GM18511 (cell line): ENCODE results near the gene NEGR1.

ENCODE experiments used
- ATAC-seq: cut with Tn5 transposase; IDR thresholded peaks from one replicate; pipeline ENCODE4 v1.9.1; 2021; ENCODE audit warnings: mild to moderate bottlenecking, moderate library complexity; ENCODE audit not compliant: unreplicated experiment

The NEGR1 gene

DNA sequence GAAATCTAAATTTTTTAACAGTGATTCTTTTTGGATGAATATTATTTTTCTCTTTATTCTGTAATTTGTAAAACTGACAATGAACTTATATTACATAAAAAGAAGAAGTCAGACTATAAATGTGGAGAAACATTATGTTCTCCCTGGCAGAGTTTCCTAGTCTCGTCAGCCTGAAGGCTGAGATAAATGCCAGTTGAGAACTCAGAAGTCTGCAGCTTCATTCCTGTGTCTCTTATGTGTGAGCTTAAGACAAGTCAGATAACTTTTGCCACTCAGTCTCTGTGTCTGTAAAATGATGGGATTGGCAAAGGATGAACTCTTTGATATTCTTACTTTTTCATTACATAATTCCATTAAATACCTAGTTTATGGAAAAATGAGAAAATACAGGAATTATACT is 632.7 kb downstream of the NEGR1 start:
- no peak for ATAC-seq

GRCh38 chr1:71647513-71648300 is 634.6 kb downstream of the NEGR1 start:
- ATAC-seq = no peak

DNA sequence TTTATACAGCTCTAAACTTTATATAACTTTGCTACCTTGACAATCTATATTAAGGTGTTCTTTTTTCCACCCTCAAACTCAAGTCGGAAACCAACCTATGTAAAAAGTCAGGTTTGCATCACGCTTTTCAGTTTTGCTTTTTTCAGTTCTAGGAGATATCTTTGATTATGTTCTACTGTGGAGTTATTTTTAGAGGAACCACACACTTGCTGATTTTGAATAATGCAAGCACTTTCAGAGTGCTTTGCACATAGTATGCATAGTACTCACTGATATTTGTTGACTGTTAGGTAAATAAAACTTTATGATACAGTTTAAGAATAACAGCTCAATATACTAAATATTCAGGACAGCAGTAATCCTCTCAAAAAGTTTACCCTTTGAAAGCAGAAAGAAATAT is 637.3 kb downstream of the NEGR1 start:
- ATAC-seq = no peak

DNA sequence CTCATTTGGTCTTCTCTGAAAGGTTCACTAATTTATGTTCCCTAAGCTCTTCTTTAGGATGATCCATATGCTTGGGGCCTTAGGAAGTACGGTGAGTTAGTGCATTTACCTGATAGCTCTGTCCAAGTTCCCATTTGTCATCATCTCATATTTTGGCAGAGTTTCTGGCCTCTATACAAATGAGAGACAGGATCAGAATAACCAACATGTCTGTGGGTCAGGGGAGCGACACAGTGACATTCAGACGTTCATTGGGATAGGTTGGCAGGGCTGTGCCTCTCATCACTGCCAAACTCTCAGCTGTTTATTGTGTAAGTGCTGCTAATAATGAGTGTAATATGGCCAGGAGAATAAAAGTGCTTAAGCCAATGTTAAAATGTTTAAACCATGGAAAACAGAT is 640.4 kb downstream of the NEGR1 start:
- ATAC-seq = no peak

GRCh38 chr1:71640998-71641397 is 641.3 kb downstream of the NEGR1 start:
- no peak for ATAC-seq

DNA sequence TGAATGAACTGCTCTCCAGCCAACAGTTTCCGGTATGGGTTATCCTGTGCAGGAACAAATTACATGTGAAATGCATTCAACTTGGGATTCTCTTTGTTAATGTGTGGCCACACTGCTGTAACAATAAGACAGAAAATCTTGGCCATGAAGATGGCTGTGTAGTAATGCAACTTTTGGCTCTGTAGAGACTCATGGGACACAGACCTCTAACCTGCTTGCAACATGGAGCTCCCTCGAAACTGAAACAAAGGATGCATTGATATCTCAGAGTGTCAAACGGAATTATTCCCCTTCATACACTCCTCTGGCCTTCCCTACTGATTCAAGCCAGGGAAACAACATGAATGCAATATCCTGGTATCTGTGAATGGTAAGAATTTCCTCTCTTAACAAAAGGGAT is 642.2 kb downstream of the NEGR1 start:
- ATAC-seq = no peak

DNA sequence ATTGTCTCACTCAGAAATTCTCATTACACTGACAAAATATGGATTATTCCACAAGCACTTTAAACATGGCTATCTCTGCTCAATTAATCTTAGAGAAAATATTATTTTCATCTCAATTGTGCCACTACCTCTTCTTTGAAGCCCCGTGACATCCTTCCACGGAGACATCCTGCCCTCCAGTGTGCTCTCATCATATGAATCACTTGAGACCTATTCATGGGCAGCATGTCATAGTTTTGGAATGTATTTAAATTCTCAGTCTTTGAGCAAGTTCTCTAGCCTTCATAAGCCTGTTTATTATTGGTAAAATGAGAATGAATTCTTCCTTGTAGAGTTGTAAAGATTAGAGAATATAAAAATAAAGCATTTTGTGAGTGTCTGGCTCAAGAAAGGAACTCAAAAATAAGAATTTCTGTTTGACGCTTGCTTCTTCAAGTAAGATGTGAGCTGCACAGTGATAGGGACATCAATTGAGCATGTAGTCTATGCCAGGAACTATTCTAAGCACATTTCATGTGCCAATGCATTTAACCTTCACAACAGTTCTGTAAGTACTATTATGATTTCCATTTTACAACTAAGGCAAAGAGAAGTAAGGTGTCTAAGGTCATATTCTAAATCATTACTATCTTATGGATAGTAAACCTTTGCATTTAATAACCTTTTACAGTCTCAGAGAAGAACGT is 644.1 kb downstream of the NEGR1 start:
- no peak for ATAC-seq

- ATAC-seq = no peak
These were observed 646.8 kb downstream of the NEGR1 start for GRCh38 chr1:71635568-71635967.

DNA sequence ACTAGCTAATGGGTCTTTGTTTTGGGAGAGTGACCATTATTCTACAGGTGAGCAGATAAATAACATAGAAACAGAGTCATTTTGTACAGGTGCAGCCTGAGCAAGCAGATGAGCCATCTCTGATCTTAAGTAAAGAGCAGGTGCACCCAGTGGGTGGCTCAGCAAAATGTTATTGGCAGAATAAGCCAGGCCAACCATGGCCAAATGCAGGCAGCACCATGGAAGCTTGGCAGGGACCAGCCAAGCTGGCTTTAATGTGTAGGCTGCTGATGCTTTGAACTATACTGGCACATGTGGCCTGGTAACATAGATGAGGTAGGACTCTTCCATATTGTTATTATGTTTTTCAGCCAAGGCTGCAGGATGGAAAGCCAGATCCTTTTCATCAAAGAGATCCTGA is 648.2 kb downstream of the NEGR1 start:
- ATAC-seq = no peak

- no peak for ATAC-seq
These were observed 652.3 kb downstream of the NEGR1 start for GRCh38 chr1:71630073-71630472.

- no peak for ATAC-seq
These were observed 657.3 kb downstream of the NEGR1 start for GRCh38 chr1:71625004-71625403.

DNA sequence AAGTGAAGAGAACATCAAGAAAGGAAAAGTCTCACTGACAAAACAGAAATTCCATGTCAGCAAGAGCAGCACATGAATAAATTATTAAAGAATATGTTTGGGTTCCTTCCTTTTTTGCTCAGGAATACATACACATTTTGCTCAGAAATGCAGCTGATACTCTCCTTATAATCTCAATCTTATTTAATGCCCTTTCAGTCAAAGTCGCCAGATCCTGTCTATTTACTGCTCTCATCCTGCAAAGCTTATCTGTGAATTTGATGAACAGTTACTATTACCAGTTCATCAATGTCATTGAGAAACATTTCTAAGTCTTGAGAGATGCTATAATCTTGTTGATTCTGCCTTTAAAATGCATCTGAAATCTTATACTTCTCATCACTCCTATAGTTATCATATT is 658.5 kb downstream of the NEGR1 start:
- ATAC-seq = no peak

- ATAC-seq = no peak
These were observed 660.6 kb downstream of the NEGR1 start for GRCh38 chr1:71621785-71622184.

DNA sequence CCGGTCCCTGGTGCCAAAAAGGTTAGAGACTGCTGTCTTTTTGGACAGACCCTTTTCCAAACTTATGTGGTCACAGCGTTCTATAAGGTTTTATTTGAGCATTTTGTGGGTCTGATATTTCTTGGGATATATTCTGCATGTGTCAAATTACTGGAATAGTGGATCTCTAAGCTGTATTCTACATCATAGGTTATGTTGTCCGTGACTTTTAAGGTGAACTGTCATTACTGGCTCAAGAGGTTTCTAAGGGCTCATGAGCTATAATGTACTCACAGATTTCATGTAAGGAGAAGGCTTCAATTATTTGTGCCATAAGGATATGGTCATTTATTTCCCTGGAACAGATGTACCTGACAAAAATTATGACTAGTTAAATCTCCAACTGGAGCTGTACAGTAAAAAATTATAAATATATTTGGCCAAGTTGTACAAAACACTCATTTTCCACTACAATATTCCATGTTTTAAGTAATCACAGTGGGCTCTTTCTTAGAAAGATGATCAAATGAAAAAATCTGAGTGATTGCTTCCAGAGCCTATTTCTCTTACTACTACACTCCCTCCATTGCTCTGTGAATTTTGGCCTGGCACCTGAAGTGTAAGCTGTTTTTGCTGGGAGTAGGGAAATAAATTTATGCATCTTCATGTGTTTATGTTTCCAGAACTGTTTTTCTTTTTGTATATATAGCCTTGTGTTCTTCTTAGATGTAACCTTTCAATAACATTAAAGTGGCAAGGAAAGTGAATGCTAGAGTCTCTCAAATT is 663.4 kb downstream of the NEGR1 start:
- ATAC-seq = no peak

GRCh38 chr1:71618191-71618590 is 664.1 kb downstream of the NEGR1 start:
- ATAC-seq = no peak

- ATAC-seq = no peak
These were observed 671.9 kb downstream of the NEGR1 start for GRCh38 chr1:71610476-71610875.

GRCh38 chr1:71603044-71603776 is 679.1 kb downstream of the NEGR1 start:
- ATAC-seq = no peak

DNA sequence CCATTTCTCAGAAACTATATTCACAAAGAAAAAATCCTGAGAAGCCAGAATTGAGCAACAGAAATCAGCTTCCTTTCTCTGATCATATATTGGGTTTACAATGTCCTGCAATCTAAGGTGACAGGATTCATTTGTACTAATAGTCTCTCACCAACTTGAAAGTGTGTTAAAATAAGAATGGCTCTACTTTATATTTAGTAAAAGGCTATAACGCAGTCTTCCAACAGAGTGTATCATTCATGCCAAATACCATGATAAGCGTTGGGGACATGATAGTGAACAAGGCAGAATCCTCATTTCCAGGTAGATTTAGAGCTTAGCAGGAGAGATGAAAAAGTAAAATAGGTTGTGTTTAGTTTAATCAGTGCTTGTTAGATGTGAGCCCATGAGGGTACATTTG is 682.3 kb downstream of the NEGR1 start:
- ATAC-seq = no peak

DNA sequence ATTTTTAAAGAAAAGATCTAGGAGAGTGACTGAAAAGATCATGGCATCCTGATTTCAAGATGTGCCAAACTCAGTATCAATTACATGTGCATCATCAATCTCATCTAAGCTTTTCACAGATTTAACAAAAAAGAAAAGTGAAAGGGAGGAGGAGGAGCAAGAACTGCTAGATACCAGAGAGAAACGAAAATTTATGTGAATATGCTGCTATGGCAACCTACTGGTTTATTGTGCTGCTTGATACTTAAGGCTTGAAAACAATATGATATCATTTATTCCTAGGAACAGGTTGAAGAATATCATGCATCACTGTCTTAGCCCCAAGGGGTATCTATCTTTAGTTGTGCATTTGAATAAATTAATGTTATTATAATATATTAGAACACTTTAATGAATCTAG is 683.0 kb downstream of the NEGR1 start:
- no peak for ATAC-seq

- ATAC-seq = no peak
These were observed 688.8 kb downstream of the NEGR1 start for GRCh38 chr1:71593523-71593922.

DNA sequence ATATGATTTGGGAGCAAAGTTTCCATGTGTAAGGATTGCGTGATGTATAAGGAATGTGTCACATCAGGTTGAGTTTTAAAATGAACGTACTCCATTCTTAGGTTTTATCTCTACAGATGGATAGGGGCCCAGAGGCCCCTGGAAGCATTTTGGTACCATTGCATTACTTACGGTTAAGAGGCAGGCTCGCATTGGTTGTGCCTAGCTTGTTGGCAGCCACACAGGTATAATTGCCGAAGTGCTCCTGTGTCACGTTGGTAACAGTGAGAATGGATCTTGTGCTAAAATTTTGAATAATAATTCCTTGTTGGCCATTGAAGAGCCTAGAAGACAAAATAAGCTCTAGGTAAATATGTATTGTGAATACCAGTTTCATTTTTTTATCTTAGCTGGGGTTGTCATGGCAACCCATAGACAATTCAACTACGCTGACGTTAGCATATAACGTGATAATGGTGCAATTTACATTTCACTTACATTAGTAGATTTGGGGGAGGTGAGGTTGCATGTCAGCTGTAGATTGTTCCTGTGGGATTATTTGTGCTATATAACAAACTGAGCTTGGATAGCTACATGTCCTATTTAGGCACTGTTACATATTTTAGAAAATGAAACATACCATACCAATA is 689.6 kb downstream of the NEGR1 start:
- no peak for ATAC-seq
